Raji (cell line): ENCODE data around the gene ASPSCR1.

Experiments
- POLR2A ChIP-seq: IDR thresholded peaks from 2 replicates; pipeline ENCODE4 v1.6.1; 2011; ENCODE audit warnings: low read depth, low read length, control low read depth; ENCODE audit not compliant: insufficient read depth

ASPSCR1 gene

GRCh38 chr17:82050761-82051641 lies 73.6 kb downstream of the ASPSCR1 start:
- TF ChIP-seq POLR2A, result no peak

GRCh38 chr17:82051776-82052637 lies 74.6 kb downstream of the ASPSCR1 start, which contains the start of the genes GPS1 and RFNG:
GPS1 (plus strand) TSS chr17:82051898; CDS start chr17:82051932, 34 bp downstream.
RFNG (minus strand) TSS chr17:82051811; CDS start chr17:82051766, 45 bp downstream.
- TF ChIP-seq POLR2A, result peak; percentile 60

- no peak for TF ChIP-seq POLR2A
Observed at GRCh38 chr17:82052638-82053059, 75.2 kb downstream of the ASPSCR1 start.

- TF ChIP-seq POLR2A, result no peak
Observed at GRCh38 chr17:82053130-82053529, 75.7 kb downstream of the ASPSCR1 start.

GRCh38 chr17:82053556-82054263 lies 76.3 kb downstream of the ASPSCR1 start:
- no peak for TF ChIP-seq POLR2A

- no peak for TF ChIP-seq POLR2A
Observed at GRCh38 chr17:82054351-82055022, 77.1 kb downstream of the ASPSCR1 start.

GRCh38 chr17:82055023-82055964 lies 77.9 kb downstream of the ASPSCR1 start:
- no peak for TF ChIP-seq POLR2A

GRCh38 chr17:82055965-82056728 lies 78.7 kb downstream of the ASPSCR1 start:
- no peak for TF ChIP-seq POLR2A

GRCh38 chr17:82056729-82057621 lies 79.5 kb downstream of the ASPSCR1 start:
- TF ChIP-seq POLR2A, result no peak

- TF ChIP-seq POLR2A, result peak; percentile 9; the same call in 1 of the 2 replicates
Observed at GRCh38 chr17:82058230-82058854, 80.9 kb downstream of the ASPSCR1 start.

GRCh38 chr17:82058855-82059249 lies 81.4 kb downstream of the ASPSCR1 start:
- TF ChIP-seq POLR2A, result peak; percentile 1; the same call in 1 of the 2 replicates
